SK-N-SH (cell line): ENCODE results near the gene TMEM129. TPM values are rescaled to one million over a fixed set of nuclear protein-coding genes. Genes with fewer than 3 reads are reported as not detected.

ENCODE experiments used
- CTCF ChIA-PET: fragments of 300-600, 350-600 bp; formaldehyde crosslinking; extraction: SDS; loops from one replicate; lab custom pipeline; 2021; lab: Yijun Ruan, JAX
- POLR2A ChIA-PET: fragments of 350-600 bp; sonication (Branson Sonifier 250); formaldehyde crosslinking; extraction: SDS; loops from one replicate; lab custom pipeline; 2020; ENCODE audit warnings: antibody characterized with exemption, inconsistent platforms; lab: Yijun Ruan, JAX
- DNase-seq: peaks from one replicate; pipeline ENCODE4 v3.0.0; 2012
- H2AFZ ChIP-seq: fragments of 200-600 bp; sonication (generic); 2 replicates; pipeline ENCODE4 v1.8.1; 2016; ENCODE audit warnings: antibody characterized with exemption, mild to moderate bottlenecking, low read depth
- H3F3A ChIP-seq: fragments of 200-600 bp; sonication (generic); replicated peaks from 2 replicates; pipeline ENCODE3; 2016; ENCODE audit warnings: antibody characterized with exemption, mild to moderate bottlenecking; ENCODE audit not compliant: insufficient read depth
- H3K27ac ChIP-seq, 2 experiments: fragments of 200-500 bp in 1 of 2; fragments of 200-600 bp in 1 of 2; sonication (Bioruptor generic) in 1 of 2; sonication (generic), shearing (Covaris generic) in 1 of 2; 2 replicates each; pipeline versions ENCODE4 v1.5.1 to v1.6.1; 2014 to 2016; ENCODE audit warnings: low read depth in 2 of 2, inconsistent platforms in 1 of 2, low read length in 1 of 2, mild to moderate bottlenecking in 1 of 2, mixed read lengths in 1 of 2
- H3K27me3 ChIP-seq: fragments of 200-600 bp; sonication (generic), shearing (Covaris generic); 2 replicates; pipeline ENCODE4 v1.6.1; 2016; ENCODE audit warnings: mixed run types; ENCODE audit not compliant: insufficient read depth
- H3K36me3 ChIP-seq, 2 experiments: fragments of 200-500 bp in 1 of 2; fragments of 200-600 bp in 1 of 2; sonication (Bioruptor generic) in 1 of 2; sonication (generic) in 1 of 2; replicated peaks in 1 of 2; 2 replicates each; pipeline versions ENCODE3 to v1.5.1; 2014 to 2016; ENCODE audit warnings: low read length in 1 of 2, mild to moderate bottlenecking in 1 of 2; ENCODE audit not compliant: insufficient read depth in 2 of 2, control insufficient read depth in 1 of 2
- H3K4me1 ChIP-seq, 2 experiments: fragments of 200-500 bp in 1 of 2; fragments of 200-600 bp in 1 of 2; sonication (Bioruptor generic) in 1 of 2; sonication (generic), shearing (Covaris generic) in 1 of 2; 2 replicates each; pipeline versions ENCODE4 v1.5.1 to v1.6.1; 2014 to 2016; ENCODE audit warnings: low read depth in 1 of 2, low read length in 1 of 2, mixed run types in 1 of 2; ENCODE audit not compliant: insufficient read depth in 2 of 2, control insufficient read depth in 1 of 2
- H3K4me2 ChIP-seq: fragments of 200-600 bp; sonication (generic), shearing (Covaris generic); 2 replicates; pipeline ENCODE4 v1.6.1; 2017; ENCODE audit warnings: mixed run types
- H3K4me3 ChIP-seq, 2 experiments: fragments of 200-500 bp in 1 of 2; fragments of 200-600 bp in 1 of 2; sonication (Bioruptor generic) in 1 of 2; sonication (generic), shearing (Covaris generic) in 1 of 2; 2 replicates each; pipeline versions ENCODE4 v1.5.1 to v1.8.1; 2014 to 2016; ENCODE audit warnings: low read depth in 2 of 2, inconsistent platforms in 1 of 2, low read length in 1 of 2, mild to moderate bottlenecking in 1 of 2, mixed read lengths in 1 of 2, moderate library complexity in 1 of 2
- H3K79me2 ChIP-seq: fragments of 200-600 bp; sonication (generic); 2 replicates; pipeline ENCODE4 v1.8.1; 2017; ENCODE audit warnings: mild to moderate bottlenecking; ENCODE audit not compliant: insufficient read depth
- H3K9ac ChIP-seq: fragments of 200-600 bp; sonication (generic); 2 replicates; pipeline ENCODE4 v1.6.1; 2017; ENCODE audit warnings: mixed run types
- H3K9me2 ChIP-seq: fragments of 200-600 bp; sonication (generic); 2 replicates; pipeline ENCODE4 v1.6.1; 2017; ENCODE audit warnings: mixed run types
- H3K9me3 ChIP-seq: fragments of 200-600 bp; sonication (generic); 2 replicates; pipeline ENCODE4 v1.6.1; 2017; ENCODE audit warnings: mixed run types, mild to moderate bottlenecking, moderate library complexity
- H4K20me1 ChIP-seq: fragments of 200-600 bp; sonication (generic); 2 replicates; pipeline ENCODE4 v1.6.1; 2017; ENCODE audit warnings: mild to moderate bottlenecking, mixed run types; ENCODE audit not compliant: insufficient read depth
- FOSL2 ChIP-seq: IDR thresholded peaks from 2 replicates; pipeline ENCODE4 v1.4.0; 2012; ENCODE audit warnings: low read depth, mild to moderate bottlenecking, moderate library complexity, borderline replicate concordance
- FOXM1 ChIP-seq: IDR thresholded peaks from 2 replicates; pipeline ENCODE4 v1.4.0; 2012; ENCODE audit warnings: low read depth, mild to moderate bottlenecking
- GABPA ChIP-seq: IDR thresholded peaks from 2 replicates; pipeline ENCODE4 v1.4.0; 2012; ENCODE audit warnings: low read depth, mild to moderate bottlenecking
- JUND ChIP-seq: IDR thresholded peaks from 2 replicates; pipeline ENCODE4 v1.4.0; 2012
- MEF2A ChIP-seq: IDR thresholded peaks from 2 replicates; pipeline ENCODE4 v1.4.0; 2012; ENCODE audit warnings: low read depth, borderline replicate concordance
- MXI1 ChIP-seq: IDR thresholded peaks from 2 replicates; pipeline ENCODE4 v1.6.1; 2012; ENCODE audit warnings: mild to moderate bottlenecking, low read depth, low read length, improper control_type of control experiment
- POLR2AphosphoS5 ChIP-seq: IDR thresholded peaks from 2 replicates; pipeline ENCODE4 v1.6.1; 2012; ENCODE audit warnings: low read depth, low read length
- RAD21 ChIP-seq: IDR thresholded peaks from 2 replicates; pipeline ENCODE4 v1.6.1; 2012; ENCODE audit warnings: mild to moderate bottlenecking, low read length
- RCOR1 ChIP-seq: fragments of 150-350 bp; IDR thresholded peaks from 2 replicates; pipeline ENCODE4 v1.6.1; 2017; ENCODE audit warnings: antibody characterized with exemption, low read length
- SIN3A ChIP-seq: IDR thresholded peaks from 2 replicates; pipeline ENCODE4 v1.6.1; 2012; ENCODE audit warnings: low read depth, mild to moderate bottlenecking, low read length, moderate library complexity, borderline replicate concordance
- TAF1 ChIP-seq: IDR thresholded peaks from 2 replicates; pipeline ENCODE4 v1.6.1; 2012; ENCODE audit warnings: low read depth, mild to moderate bottlenecking, low read length, moderate library complexity, borderline replicate concordance
- TCF12 ChIP-seq: IDR thresholded peaks from 2 replicates; pipeline ENCODE4 v1.4.0; 2012
- TEAD4 ChIP-seq: IDR thresholded peaks from 2 replicates; pipeline ENCODE4 v1.4.0; 2012; ENCODE audit warnings: mild to moderate bottlenecking, borderline replicate concordance; ENCODE audit not compliant: insufficient read depth
- WGBS: methylation state at CpG from one replicate; pipeline ENCODE4 v1.1.6; 2017; ENCODE audit warnings: low lambda C conversion rate; 5-methylcytosine and 5-hydroxymethylcytosine counted together
- polyA plus RNA-seq, 3 experiments: library from polyadenylated mRNA; depleted of rRNA; stranded (reverse); fragments of >200 nt; gene quantifications; 2 replicates each; pipeline ENCODE4 v1.2.3, GENCODE V29; 2012
- TF ChIP-seq, protein P1 (sequence below): fragments of 200-600 bp; sonication (generic); IDR thresholded peaks from 2 replicates; pipeline ENCODE4 v1.6.1; 2017; ENCODE audit warnings: antibody characterized with exemption, mild to moderate bottlenecking, moderate library complexity
- TF ChIP-seq, protein P2 (sequence below): fragments of 150-350 bp; IDR thresholded peaks from 2 replicates; pipeline ENCODE4 v1.6.1; 2017; ENCODE audit warnings: antibody characterized with exemption, low read length, low read depth, borderline replicate concordance
- TF ChIP-seq, protein P3 (sequence below): IDR thresholded peaks from 2 replicates; pipeline ENCODE4 v1.4.0; 2012; ENCODE audit warnings: low read depth, borderline replicate concordance
- TF ChIP-seq, protein P4 (sequence below): IDR thresholded peaks from 2 replicates; pipeline ENCODE4 v1.4.0; 2012; ENCODE audit warnings: low read depth, borderline replicate concordance
- TF ChIP-seq, protein P5 (sequence below): IDR thresholded peaks from 2 replicates; pipeline ENCODE4 v1.4.0; 2012; ENCODE audit warnings: low read depth
- TF ChIP-seq, protein P6 (sequence below): fragments of 150-350 bp; IDR thresholded peaks from 2 replicates; pipeline ENCODE4 v1.6.1; 2016; ENCODE audit warnings: mild to moderate bottlenecking, low read depth, low read length

Gene TMEM129
- polyA plus RNA-seq, 1 of the 3 experiments (the other 2 are of a cell fraction) = 36.5 TPM

DNA sequence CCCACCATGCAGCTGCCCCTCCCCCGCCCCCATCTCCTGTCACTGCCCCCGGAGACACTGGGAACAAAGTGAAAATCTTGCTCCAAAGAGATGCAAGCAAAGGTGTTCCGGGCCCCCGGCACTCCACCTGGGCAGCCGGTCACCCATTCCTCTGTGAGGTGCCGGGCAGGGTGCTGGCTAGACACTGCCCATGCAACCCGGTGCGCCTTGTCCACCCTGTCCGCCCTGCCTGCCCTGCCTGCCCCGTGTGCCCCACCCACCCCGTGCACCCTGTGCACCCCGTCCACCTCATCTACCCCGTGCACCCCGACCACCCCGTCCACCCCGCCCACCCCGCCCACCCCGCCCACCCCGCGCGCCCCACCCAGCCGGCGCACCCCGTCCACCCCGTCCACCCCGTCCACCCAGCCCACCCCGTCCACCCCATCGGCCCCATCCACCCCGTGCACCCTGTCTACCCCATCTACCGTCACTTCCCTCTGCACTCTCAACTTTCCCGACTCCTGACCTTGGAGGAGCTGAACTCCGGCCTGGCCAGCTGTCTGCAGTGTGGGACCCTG, 40.1 kb upstream of the TMEM129 start:
- Histone ChIP-seq H3K36me3 (no peaks in the 10 kb centered on the region), H3K9me2 (no peaks in the 10 kb centered on the region), H3K27me3 (no peaks in the 10 kb centered on the region), H3K27ac (no peak overlapping the region), H3K79me2 (no peaks in the 10 kb centered on the region), H3K9me3 (no peaks in the 10 kb centered on the region), H3K4me1 (peaks cover 0 to 6% of the 10 kb centered on the region in 2 experiments; a peak in 1 of 4 replicates), H4K20me1 (no peaks in the 10 kb centered on the region), H3K4me2 (no peak overlapping the region), H3F3A (no peaks in the 10 kb centered on the region), H3K4me3 (no peak overlapping the region), H3K9ac (no peak overlapping the region), H2AFZ (no peak overlapping the region)
- TF ChIP-seq FOSL2 (no peak), JUND (no peak), FOXM1 (no peak), TEAD4 (no peak), RAD21 (no peak), POLR2AphosphoS5 (no peak), SIN3A (no peak), MEF2A (no peak), RCOR1 (no peak), GABPA (no peak), MXI1 (no peak), TCF12 (no peak), TAF1 (no peak)
- TF ChIP-seq, protein P1, sequence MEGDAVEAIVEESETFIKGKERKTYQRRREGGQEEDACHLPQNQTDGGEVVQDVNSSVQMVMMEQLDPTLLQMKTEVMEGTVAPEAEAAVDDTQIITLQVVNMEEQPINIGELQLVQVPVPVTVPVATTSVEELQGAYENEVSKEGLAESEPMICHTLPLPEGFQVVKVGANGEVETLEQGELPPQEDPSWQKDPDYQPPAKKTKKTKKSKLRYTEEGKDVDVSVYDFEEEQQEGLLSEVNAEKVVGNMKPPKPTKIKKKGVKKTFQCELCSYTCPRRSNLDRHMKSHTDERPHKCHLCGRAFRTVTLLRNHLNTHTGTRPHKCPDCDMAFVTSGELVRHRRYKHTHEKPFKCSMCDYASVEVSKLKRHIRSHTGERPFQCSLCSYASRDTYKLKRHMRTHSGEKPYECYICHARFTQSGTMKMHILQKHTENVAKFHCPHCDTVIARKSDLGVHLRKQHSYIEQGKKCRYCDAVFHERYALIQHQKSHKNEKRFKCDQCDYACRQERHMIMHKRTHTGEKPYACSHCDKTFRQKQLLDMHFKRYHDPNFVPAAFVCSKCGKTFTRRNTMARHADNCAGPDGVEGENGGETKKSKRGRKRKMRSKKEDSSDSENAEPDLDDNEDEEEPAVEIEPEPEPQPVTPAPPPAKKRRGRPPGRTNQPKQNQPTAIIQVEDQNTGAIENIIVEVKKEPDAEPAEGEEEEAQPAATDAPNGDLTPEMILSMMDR = no peak
- TF ChIP-seq, protein P2, sequence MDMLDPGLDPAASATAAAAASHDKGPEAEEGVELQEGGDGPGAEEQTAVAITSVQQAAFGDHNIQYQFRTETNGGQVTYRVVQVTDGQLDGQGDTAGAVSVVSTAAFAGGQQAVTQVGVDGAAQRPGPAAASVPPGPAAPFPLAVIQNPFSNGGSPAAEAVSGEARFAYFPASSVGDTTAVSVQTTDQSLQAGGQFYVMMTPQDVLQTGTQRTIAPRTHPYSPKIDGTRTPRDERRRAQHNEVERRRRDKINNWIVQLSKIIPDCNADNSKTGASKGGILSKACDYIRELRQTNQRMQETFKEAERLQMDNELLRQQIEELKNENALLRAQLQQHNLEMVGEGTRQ = no peak
- TF ChIP-seq, protein P3, sequence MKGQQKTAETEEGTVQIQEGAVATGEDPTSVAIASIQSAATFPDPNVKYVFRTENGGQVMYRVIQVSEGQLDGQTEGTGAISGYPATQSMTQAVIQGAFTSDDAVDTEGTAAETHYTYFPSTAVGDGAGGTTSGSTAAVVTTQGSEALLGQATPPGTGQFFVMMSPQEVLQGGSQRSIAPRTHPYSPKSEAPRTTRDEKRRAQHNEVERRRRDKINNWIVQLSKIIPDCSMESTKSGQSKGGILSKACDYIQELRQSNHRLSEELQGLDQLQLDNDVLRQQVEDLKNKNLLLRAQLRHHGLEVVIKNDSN = no peak
- TF ChIP-seq, protein P4, sequence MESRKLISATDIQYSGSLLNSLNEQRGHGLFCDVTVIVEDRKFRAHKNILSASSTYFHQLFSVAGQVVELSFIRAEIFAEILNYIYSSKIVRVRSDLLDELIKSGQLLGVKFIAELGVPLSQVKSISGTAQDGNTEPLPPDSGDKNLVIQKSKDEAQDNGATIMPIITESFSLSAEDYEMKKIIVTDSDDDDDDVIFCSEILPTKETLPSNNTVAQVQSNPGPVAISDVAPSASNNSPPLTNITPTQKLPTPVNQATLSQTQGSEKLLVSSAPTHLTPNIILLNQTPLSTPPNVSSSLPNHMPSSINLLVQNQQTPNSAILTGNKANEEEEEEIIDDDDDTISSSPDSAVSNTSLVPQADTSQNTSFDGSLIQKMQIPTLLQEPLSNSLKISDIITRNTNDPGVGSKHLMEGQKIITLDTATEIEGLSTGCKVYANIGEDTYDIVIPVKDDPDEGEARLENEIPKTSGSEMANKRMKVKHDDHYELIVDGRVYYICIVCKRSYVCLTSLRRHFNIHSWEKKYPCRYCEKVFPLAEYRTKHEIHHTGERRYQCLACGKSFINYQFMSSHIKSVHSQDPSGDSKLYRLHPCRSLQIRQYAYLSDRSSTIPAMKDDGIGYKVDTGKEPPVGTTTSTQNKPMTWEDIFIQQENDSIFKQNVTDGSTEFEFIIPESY = no peak
- TF ChIP-seq, protein P5, sequence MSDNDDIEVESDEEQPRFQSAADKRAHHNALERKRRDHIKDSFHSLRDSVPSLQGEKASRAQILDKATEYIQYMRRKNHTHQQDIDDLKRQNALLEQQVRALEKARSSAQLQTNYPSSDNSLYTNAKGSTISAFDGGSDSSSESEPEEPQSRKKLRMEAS = no peak
- TF ChIP-seq, protein P6, sequence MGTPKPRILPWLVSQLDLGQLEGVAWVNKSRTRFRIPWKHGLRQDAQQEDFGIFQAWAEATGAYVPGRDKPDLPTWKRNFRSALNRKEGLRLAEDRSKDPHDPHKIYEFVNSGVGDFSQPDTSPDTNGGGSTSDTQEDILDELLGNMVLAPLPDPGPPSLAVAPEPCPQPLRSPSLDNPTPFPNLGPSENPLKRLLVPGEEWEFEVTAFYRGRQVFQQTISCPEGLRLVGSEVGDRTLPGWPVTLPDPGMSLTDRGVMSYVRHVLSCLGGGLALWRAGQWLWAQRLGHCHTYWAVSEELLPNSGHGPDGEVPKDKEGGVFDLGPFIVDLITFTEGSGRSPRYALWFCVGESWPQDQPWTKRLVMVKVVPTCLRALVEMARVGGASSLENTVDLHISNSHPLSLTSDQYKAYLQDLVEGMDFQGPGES = no peak
- no peak for DNase-seq
- CTCF ChIA-PET = interaction anchor here (0.6 to 12.0 kb wide), 2 partner anchors 13 to 47 kb away, joined by 3 to 88 read pairs; no protein-coding TSS in a partner anchor
- POLR2A ChIA-PET = no interaction called here
- WGBS = 70% methylated on average over 31 of the region's 32 CpGs
